H9 (cell line): ENCODE data around the gene MAGI3. TPM values are rescaled to one million over a fixed set of nuclear protein-coding genes. Genes with fewer than 3 reads are reported as not detected.

Source experiments
- DNase-seq: peaks from one replicate; pipeline ENCODE4 v3.0.0-alpha.2; 2017
- H2AFZ ChIP-seq: one replicate; pipeline ENCODE4 v1.6.1; 2013; ENCODE audit warnings: mild to moderate bottlenecking, low read length, control low read depth, moderate library complexity
- H2AK5ac ChIP-seq: 2 replicates; pipeline ENCODE4 v1.6.1; 2013; ENCODE audit warnings: low read length, control low read depth, mixed read lengths; ENCODE audit not compliant: insufficient read length
- H2BK120ac ChIP-seq: one replicate; pipeline ENCODE4 v1.6.1; 2013; ENCODE audit warnings: low read depth, mild to moderate bottlenecking, low read length, control low read depth, inconsistent platforms; ENCODE audit not compliant: poor library complexity, severe bottlenecking
- H2BK12ac ChIP-seq: 2 replicates; pipeline ENCODE4 v1.6.1; 2013; ENCODE audit warnings: low read length, control low read depth, mixed read lengths, low read depth; ENCODE audit not compliant: insufficient read length
- H2BK15ac ChIP-seq: 2 replicates; pipeline ENCODE4 v1.6.1; 2013; ENCODE audit warnings: low read depth, low read length, control low read depth
- H2BK20ac ChIP-seq: one replicate; pipeline ENCODE4 v1.6.1; 2013; ENCODE audit warnings: low read depth, mild to moderate bottlenecking, low read length, control low read depth, inconsistent platforms; ENCODE audit not compliant: poor library complexity, severe bottlenecking
- H2BK5ac ChIP-seq: 2 replicates; pipeline ENCODE4 v1.6.1; 2013; ENCODE audit warnings: low read length, control low read depth, mixed read lengths; ENCODE audit not compliant: insufficient read length
- H3K14ac ChIP-seq: 2 replicates; pipeline ENCODE4 v1.6.1; 2013; ENCODE audit warnings: low read length, control low read depth; ENCODE audit not compliant: insufficient read depth
- H3K18ac ChIP-seq: 2 replicates; pipeline ENCODE4 v1.6.1; 2013; ENCODE audit warnings: low read depth, mild to moderate bottlenecking, mixed read lengths, low read length, control low read depth; ENCODE audit not compliant: insufficient read length
- H3K23ac ChIP-seq: 2 replicates; pipeline ENCODE4 v1.6.1; 2013; ENCODE audit warnings: low read length, control low read depth, mixed read lengths, low read depth; ENCODE audit not compliant: insufficient read length
- H3K23me2 ChIP-seq: 2 replicates; pipeline ENCODE4 v1.6.1; 2013; ENCODE audit warnings: low read depth, mild to moderate bottlenecking, mixed read lengths, low read length, control low read depth; ENCODE audit not compliant: insufficient read length, poor library complexity, severe bottlenecking
- H3K27ac ChIP-seq: 2 replicates; pipeline ENCODE4 v1.5.1; 2013; ENCODE audit warnings: low read length, control low read depth, mixed read lengths, low read depth; ENCODE audit not compliant: insufficient read length
- H3K27me3 ChIP-seq: 2 replicates; pipeline ENCODE4 v1.6.1; 2013; ENCODE audit warnings: low read length, control low read depth, inconsistent platforms; ENCODE audit not compliant: insufficient read depth
- H3K4ac ChIP-seq: 2 replicates; pipeline ENCODE4 v1.6.1; 2013; ENCODE audit warnings: low read depth, mild to moderate bottlenecking, control low read depth, inconsistent platforms, low read length, moderate library complexity
- H3K4me1 ChIP-seq: 2 replicates; pipeline ENCODE4 v1.6.1; 2013; ENCODE audit warnings: low read length, control low read depth, inconsistent platforms; ENCODE audit not compliant: insufficient read depth
- H3K4me2 ChIP-seq: 2 replicates; pipeline ENCODE4 v1.6.1; 2013; ENCODE audit warnings: low read length, control low read depth, mixed read lengths; ENCODE audit not compliant: insufficient read length, insufficient read depth
- H3K56ac ChIP-seq: 2 replicates; pipeline ENCODE4 v1.6.1; 2013; ENCODE audit warnings: low read depth, mild to moderate bottlenecking, mixed read lengths, low read length, control low read depth; ENCODE audit not compliant: insufficient read length
- H3K79me1 ChIP-seq: 2 replicates; pipeline ENCODE4 v1.6.1; 2013; ENCODE audit warnings: low read depth, mild to moderate bottlenecking, moderate library complexity, low read length, control low read depth, inconsistent platforms; ENCODE audit not compliant: insufficient read depth, poor library complexity, severe bottlenecking
- H3K79me2 ChIP-seq: 2 replicates; pipeline ENCODE4 v1.6.1; 2013; ENCODE audit warnings: low read length, control low read depth, inconsistent platforms; ENCODE audit not compliant: insufficient read depth
- H3K9ac ChIP-seq: 2 replicates; pipeline ENCODE4 v1.6.1; 2013; ENCODE audit warnings: low read length, control low read depth, mixed read lengths; ENCODE audit not compliant: insufficient read length; ENCODE audit errors: extremely low read depth
- H3K9me3 ChIP-seq: one replicate; pipeline ENCODE4 v1.6.1; 2013; ENCODE audit warnings: low read depth, low read length, inconsistent platforms; ENCODE audit not compliant: control insufficient read depth
- H3T11ph ChIP-seq: one replicate; pipeline ENCODE4 v1.6.1; 2013; ENCODE audit warnings: mild to moderate bottlenecking, low read length, control low read depth, inconsistent platforms
- H4K20me1 ChIP-seq: one replicate; pipeline ENCODE4 v1.6.1; 2013; ENCODE audit not compliant: control insufficient read depth, insufficient read length, insufficient read depth
- H4K5ac ChIP-seq: 2 replicates; pipeline ENCODE4 v1.6.1; 2013; ENCODE audit warnings: low read depth, mild to moderate bottlenecking, mixed read lengths, low read length, control low read depth; ENCODE audit not compliant: insufficient read length
- H4K8ac ChIP-seq: replicated peaks from 2 replicates; pipeline ENCODE4 v1.6.1; 2013; ENCODE audit warnings: low read length, control low read depth, mixed read lengths, low read depth; ENCODE audit not compliant: insufficient read length
- H4K91ac ChIP-seq: 2 replicates; pipeline ENCODE4 v1.6.1; 2013; ENCODE audit warnings: low read depth, mild to moderate bottlenecking, moderate library complexity, mixed read lengths, low read length, control low read depth; ENCODE audit not compliant: insufficient read length
- H3K27ac Mint-ChIP-seq, 3 experiments: 2 replicates in 2 of 3; 3 replicates in 1 of 3; pipeline ENCODE4 v1.8.0; 2020 to 2021; ENCODE audit warnings: mixed read lengths in 3 of 3, mild to moderate bottlenecking in 1 of 3, moderate library complexity in 1 of 3
- H3K27me3 Mint-ChIP-seq: 2 replicates; pipeline ENCODE4 v1.8.0; 2021; ENCODE audit warnings: low read depth, mild to moderate bottlenecking, moderate library complexity, mixed read lengths
- H3K36me3 Mint-ChIP-seq, 3 experiments: 2 replicates in 2 of 3; 3 replicates in 1 of 3; pipeline ENCODE4 v1.8.0; 2020 to 2021; ENCODE audit warnings: low read depth in 3 of 3, mixed read lengths in 3 of 3; ENCODE audit not compliant: insufficient read depth in 1 of 3
- H3K4me1 Mint-ChIP-seq, 2 experiments: 2 replicates each; pipeline ENCODE4 v1.8.0; 2020; ENCODE audit warnings: mixed read lengths in 2 of 2
- H3K4me3 Mint-ChIP-seq, 2 experiments: 2 replicates in 1 of 2; 3 replicates in 1 of 2; pipeline ENCODE4 v1.8.0; 2020 to 2021; ENCODE audit warnings: mild to moderate bottlenecking in 2 of 2, mixed read lengths in 2 of 2, moderate library complexity in 1 of 2
- H3K9me3 Mint-ChIP-seq, 2 experiments: 2 replicates in 1 of 2; 3 replicates in 1 of 2; pipeline ENCODE4 v1.8.0; 2020; ENCODE audit warnings: mild to moderate bottlenecking in 2 of 2, mixed read lengths in 2 of 2, moderate library complexity in 1 of 2
- CTCF ChIP-seq: fragments of 200-600 bp; sonication (generic); conservative IDR thresholded peaks from 3 replicates; pipeline ENCODE4 v1.8.0; 2021; ENCODE audit warnings: antibody characterized with exemption, mild to moderate bottlenecking
- total RNA-seq: library from RNA; stranded (reverse); gene quantifications from 2 replicates; pipeline ENCODE4 v1.2.1, GENCODE V29; 2021

MAGI3 gene
- total RNA-seq, 1 experiment from 2014 or later: 8.2 TPM

GRCh38 chr1:113678159-113678469 is 287.8 kb downstream of the MAGI3 start:
- no peak overlapping the region for H3K4me3 Mint-ChIP-seq
- H3K27ac Mint-ChIP-seq: no peak overlapping the region
- no peak overlapping the region for H2BK12ac ChIP-seq

More at GRCh38 chr1:113678159-113678469, 287.8 kb downstream of the MAGI3 start:
- Mint-ChIP-seq H3K27me3 (no peaks in the 10 kb centered on the region), H3K4me1 (peaks cover 13 to 14% of the 10 kb centered on the region in 2 experiments), H3K36me3 (peaks cover 0 to 3% (median 0%) of the 10 kb centered on the region in 3 experiments; a peak in 4 of 7 replicates), H3K9me3 (no peaks in the 10 kb centered on the region)
- Histone ChIP-seq H3K23me2 (no peaks in the 10 kb centered on the region), H3K27ac (no peak overlapping the region), H3T11ph (no peak overlapping the region), H3K18ac (no peak overlapping the region), H3K9me3 (no peaks in the 10 kb centered on the region), H2AFZ (no peak overlapping the region), H3K9ac (no peak overlapping the region), H3K4me1 (no peaks in the 10 kb centered on the region), H2BK20ac (no peak overlapping the region), H3K27me3 (no peaks in the 10 kb centered on the region), H2AK5ac (no peak overlapping the region), H2BK120ac (no peak overlapping the region), H3K56ac (no peak overlapping the region), H3K4ac (no peak overlapping the region), H4K8ac (no peak overlapping the region), H3K4me2 (no peak overlapping the region), H4K5ac (no peak overlapping the region), H3K14ac (no peak overlapping the region), H2BK15ac (no peak overlapping the region), H4K20me1 (no peaks in the 10 kb centered on the region), H4K91ac (no peak overlapping the region), H2BK5ac (no peak overlapping the region), H3K79me1 (no peaks in the 10 kb centered on the region), H3K79me2 (no peaks in the 10 kb centered on the region), H3K23ac (no peak overlapping the region)
- DNase-seq: no peak
- 0 out of 3 replicates have a peak, but pooled peaks have one; percentile 3 for TF ChIP-seq CTCF
